OCI-LY7 (cell line): Measurements from ENCODE around the gene CLMN. TPM values are rescaled to one million over a fixed set of nuclear protein-coding genes. Genes with fewer than 3 reads are reported as not detected.
A peak's percentile ranks its signal among the peaks of the same experiment; 100 is the strongest.

Experiments used
- BruUV-seq: library from RNA; stranded (reverse); fragments of 400-500 nt; replicated peaks from 2 replicates; lab custom pipeline; 2021; lab: Mats Ljungman, UMichigan
- CTCF ChIA-PET: fragments of 300-600 bp; sonication (Branson Sonifier 250); formaldehyde crosslinking; loops from one replicate; lab custom pipeline; 2022; ENCODE audit warnings: antibody characterized with exemption; ENCODE audit not compliant: unreplicated experiment; lab: Charles Lee
- POLR2A ChIA-PET: fragments of 300-600 bp; sonication (Branson Sonifier 250); formaldehyde crosslinking; loops from one replicate; lab custom pipeline; 2022; ENCODE audit warnings: antibody characterized with exemption; lab: Charles Lee
- DNase-seq: peaks from one replicate; pipeline ENCODE4 v3.0.0-alpha.2; 2015; ENCODE audit warnings: low spot score
- H2AFZ ChIP-seq: fragments of 200-600 bp; sonication (generic), shearing (Covaris generic); 2 replicates; pipeline ENCODE4 v1.6.1; 2014; ENCODE audit warnings: mild to moderate bottlenecking, antibody characterized with exemption, low read length, moderate library complexity
- H3K27ac ChIP-seq: fragments of 200-600 bp; sonication (generic); 2 replicates; pipeline ENCODE4 v1.5.1; 2014; ENCODE audit warnings: mixed run types, low read depth, mild to moderate bottlenecking, moderate library complexity, low read length, inconsistent platforms; ENCODE audit not compliant: poor library complexity, severe bottlenecking
- H3K36me3 ChIP-seq: fragments of 200-600 bp; sonication (generic); 2 replicates; pipeline ENCODE4 v1.6.1; 2014; ENCODE audit warnings: mild to moderate bottlenecking, antibody characterized with exemption, low read length, moderate library complexity, mixed read lengths; ENCODE audit not compliant: insufficient read depth
- H3K4me1 ChIP-seq: fragments of 200-600 bp; sonication (generic); 2 replicates; pipeline ENCODE4 v1.5.1; 2014; ENCODE audit warnings: mild to moderate bottlenecking, low read length; ENCODE audit not compliant: insufficient read depth, poor library complexity, severe bottlenecking
- H3K4me2 ChIP-seq: fragments of 200-600 bp; sonication (generic); 2 replicates; pipeline ENCODE4 v1.6.1; 2014; ENCODE audit warnings: mild to moderate bottlenecking, low read length
- H3K4me3 ChIP-seq: fragments of 200-600 bp; sonication (generic); 2 replicates; pipeline ENCODE4 v1.5.1; 2014; ENCODE audit warnings: mild to moderate bottlenecking, low read depth, low read length; ENCODE audit not compliant: poor library complexity, severe bottlenecking
- H3K79me2 ChIP-seq: fragments of 200-600 bp; sonication (generic); 2 replicates; pipeline ENCODE4 v1.6.1; 2016; ENCODE audit warnings: low read depth, mild to moderate bottlenecking, low read length, moderate library complexity, mixed read lengths; ENCODE audit not compliant: insufficient read depth
- H3K9me2 ChIP-seq: fragments of 200-600 bp; sonication (generic); 2 replicates; pipeline ENCODE4 v1.6.1; 2016; ENCODE audit warnings: mild to moderate bottlenecking, low read length, mixed read lengths; ENCODE audit not compliant: insufficient read depth
- H3K9me3 ChIP-seq: fragments of 200-600 bp; sonication (generic); 2 replicates; pipeline ENCODE4 v1.6.1; 2014; ENCODE audit warnings: mild to moderate bottlenecking, mixed run types, low read length, mixed read lengths
- H4K20me1 ChIP-seq: fragments of 200-600 bp; sonication (generic); 2 replicates; pipeline ENCODE4 v1.6.1; 2014; ENCODE audit warnings: mild to moderate bottlenecking, antibody characterized with exemption, low read length, moderate library complexity, mixed read lengths; ENCODE audit not compliant: insufficient read depth
- EZH2phosphoT487 ChIP-seq: fragments of 200-600 bp; sonication (generic); IDR thresholded peaks from 2 replicates; pipeline ENCODE4 v1.6.1; 2018; ENCODE audit warnings: low read depth, borderline replicate concordance, mild to moderate bottlenecking, mixed run types, antibody characterized with exemption, low read length, moderate library complexity, mixed read lengths
- intact Hi-C: fragments of 100-400 bp; cut with micrococcal nuclease; formaldehyde crosslinking; loops from one replicate; pipeline ENCODE4 v1.10.0; 2022; ENCODE audit not compliant: unreplicated experiment
- total RNA-seq, 2 experiments: library from RNA; depleted of rRNA in 1 of 2; stranded (reverse); fragments of >200 nt in 1 of 2; shearing (Covaris generic) in 1 of 2; gene quantifications; 2 replicates each; pipeline ENCODE4 v1.2.3, GENCODE V29; 2014 to 2022
- TF ChIP-seq, protein P1 (sequence below): fragments of 200-600 bp; sonication (generic); conservative IDR thresholded peaks from 2 replicates; pipeline ENCODE4 v1.5.1; 2014; ENCODE audit warnings: mild to moderate bottlenecking, antibody characterized with exemption, low read length, moderate library complexity, mixed read lengths

CLMN gene
- total RNA-seq, 2 experiments from 2014 or later: 6.8 to 12.0 TPM

DNA sequence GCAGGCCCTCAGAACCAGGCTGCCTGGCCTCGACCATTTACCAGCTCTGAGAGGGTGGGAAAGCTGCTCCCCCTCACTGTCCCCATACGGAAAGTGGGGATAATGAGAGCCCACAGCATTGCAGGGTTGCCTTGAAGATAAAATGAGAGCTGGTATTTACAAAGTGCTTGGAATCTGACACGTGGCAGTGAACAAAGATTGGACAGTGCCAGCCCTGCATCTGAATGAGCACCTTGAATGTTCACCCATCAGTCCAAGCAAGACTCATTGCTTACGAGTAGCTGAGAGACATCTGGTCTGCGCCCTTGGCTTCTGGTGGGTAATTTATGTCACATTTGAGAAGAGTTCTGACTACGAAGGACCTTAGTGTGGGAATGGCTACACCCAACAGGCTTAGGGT is 67.5 kb downstream of the CLMN start:
- H3K4me1 ChIP-seq: peaks cover 40% of the 10 kb centered on the region
- no peaks in the 10 kb centered on the region for H3K79me2 ChIP-seq
- no TSS peak for BruUV-seq
- POLR2A ChIA-PET: interaction anchor here (1.4 kb wide), 1 partner anchor 10 kb away, joined by 3 read pairs; no protein-coding TSS in a partner anchor
- CTCF ChIA-PET: no interaction called here
- no peak for TF ChIP-seq EZH2phosphoT487
- TF ChIP-seq, protein P1, sequence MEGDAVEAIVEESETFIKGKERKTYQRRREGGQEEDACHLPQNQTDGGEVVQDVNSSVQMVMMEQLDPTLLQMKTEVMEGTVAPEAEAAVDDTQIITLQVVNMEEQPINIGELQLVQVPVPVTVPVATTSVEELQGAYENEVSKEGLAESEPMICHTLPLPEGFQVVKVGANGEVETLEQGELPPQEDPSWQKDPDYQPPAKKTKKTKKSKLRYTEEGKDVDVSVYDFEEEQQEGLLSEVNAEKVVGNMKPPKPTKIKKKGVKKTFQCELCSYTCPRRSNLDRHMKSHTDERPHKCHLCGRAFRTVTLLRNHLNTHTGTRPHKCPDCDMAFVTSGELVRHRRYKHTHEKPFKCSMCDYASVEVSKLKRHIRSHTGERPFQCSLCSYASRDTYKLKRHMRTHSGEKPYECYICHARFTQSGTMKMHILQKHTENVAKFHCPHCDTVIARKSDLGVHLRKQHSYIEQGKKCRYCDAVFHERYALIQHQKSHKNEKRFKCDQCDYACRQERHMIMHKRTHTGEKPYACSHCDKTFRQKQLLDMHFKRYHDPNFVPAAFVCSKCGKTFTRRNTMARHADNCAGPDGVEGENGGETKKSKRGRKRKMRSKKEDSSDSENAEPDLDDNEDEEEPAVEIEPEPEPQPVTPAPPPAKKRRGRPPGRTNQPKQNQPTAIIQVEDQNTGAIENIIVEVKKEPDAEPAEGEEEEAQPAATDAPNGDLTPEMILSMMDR: no peak
- H3K9me3 ChIP-seq: no peaks in the 10 kb centered on the region
- intact Hi-C loops: no loop called here
- H3K36me3 ChIP-seq: no peaks in the 10 kb centered on the region
- no peak for DNase-seq
- H2AFZ ChIP-seq: no peak overlapping the region
- no peak overlapping the region for H3K27ac ChIP-seq
- no peaks in the 10 kb centered on the region for H3K9me2 ChIP-seq
- no peak overlapping the region for H3K4me3 ChIP-seq
- no peak overlapping the region for H3K4me2 ChIP-seq
- H4K20me1 ChIP-seq: no peaks in the 10 kb centered on the region

DNA sequence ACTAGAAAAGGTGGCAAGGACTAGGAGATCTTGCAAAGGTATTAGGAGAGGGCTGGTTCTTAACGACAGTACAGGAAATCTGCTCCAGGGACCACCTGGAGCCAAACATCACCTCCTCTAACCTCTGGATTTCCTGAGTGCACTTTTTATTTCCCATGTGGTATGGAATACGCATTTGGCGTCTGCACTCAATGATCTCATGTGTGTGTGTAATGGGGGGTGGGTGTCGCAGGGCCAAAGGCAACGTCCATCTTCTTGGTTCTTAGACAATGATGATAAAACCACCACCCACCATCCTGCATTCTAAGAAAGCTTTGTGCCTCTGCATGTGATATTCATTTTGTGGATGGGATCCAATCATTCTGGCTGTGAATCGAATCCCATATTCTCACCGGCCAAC is 68.8 kb downstream of the CLMN start:
- no peak for DNase-seq
- Histone ChIP-seq H3K36me3 (no peaks in the 10 kb centered on the region), H3K9me3 (no peaks in the 10 kb centered on the region), H3K9me2 (no peaks in the 10 kb centered on the region), H3K4me2 (peak overlapping the region; percentile 38), H2AFZ (peak overlapping the region; percentile 41; the same call in 1 of the 2 replicates), H4K20me1 (no peaks in the 10 kb centered on the region), H3K79me2 (no peaks in the 10 kb centered on the region), H3K4me1 (peaks cover 36% of the 10 kb centered on the region), H3K27ac (no peak overlapping the region), H3K4me3 (no peak overlapping the region)
- CTCF ChIA-PET: no interaction called here
- BruUV-seq: no TSS peak
- intact Hi-C loops: no loop called here
- no peak for TF ChIP-seq EZH2phosphoT487
- TF ChIP-seq, protein P1: no peak
- POLR2A ChIA-PET: no interaction called here

DNA sequence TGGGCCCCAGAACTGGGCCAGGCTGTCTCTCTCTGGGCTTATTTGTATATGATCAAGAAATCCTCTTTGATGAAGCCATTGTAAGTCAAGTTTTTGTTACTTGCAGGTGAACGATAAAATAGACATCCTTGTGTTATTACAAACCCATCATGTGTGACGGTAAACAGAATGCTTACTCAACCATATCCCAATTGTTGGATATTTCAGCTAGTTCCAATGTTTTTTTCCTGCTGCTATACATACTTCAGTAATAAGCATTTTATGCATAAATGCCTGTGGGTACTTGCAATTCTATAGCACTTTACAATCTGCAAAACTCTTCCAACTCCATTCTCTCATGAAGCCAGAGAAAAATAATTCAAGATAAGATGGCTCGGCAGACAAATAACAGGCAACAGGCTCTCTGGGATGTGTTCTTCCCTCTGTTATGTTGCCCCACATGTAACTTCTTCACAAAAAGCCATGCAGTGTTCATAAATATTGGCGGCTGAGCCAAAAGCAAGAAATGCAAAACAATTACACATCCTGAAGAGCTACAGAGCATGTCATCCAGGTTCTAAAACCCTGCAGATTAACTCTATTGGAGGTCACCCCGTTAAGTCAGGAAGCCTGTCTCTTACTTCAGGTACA is 69.5 kb downstream of the CLMN start:
- Histone ChIP-seq H3K9me3 (no peaks in the 10 kb centered on the region), H4K20me1 (no peaks in the 10 kb centered on the region), H3K4me1 (peaks cover 29% of the 10 kb centered on the region), H3K4me3 (no peak overlapping the region), H3K9me2 (no peaks in the 10 kb centered on the region), H3K4me2 (peak overlapping the region; percentile 38), H2AFZ (peak overlapping the region; percentile 41; the same call in 1 of the 2 replicates), H3K36me3 (no peaks in the 10 kb centered on the region), H3K27ac (no peak overlapping the region), H3K79me2 (no peaks in the 10 kb centered on the region)
- TF ChIP-seq, protein P1: no peak
- no peak for TF ChIP-seq EZH2phosphoT487
- BruUV-seq: no TSS peak
- ChIA-PET CTCF (no interaction called here), POLR2A (interaction anchor here (0.6 to 1.0 kb wide), 2 partner anchors 26 to 99 kb away, joined by 3 to 4 read pairs; no protein-coding TSS in a partner anchor)
- intact Hi-C loops: no loop called here
- peak; percentile 14 for DNase-seq
